Right cardiac atrium (tissue), 5 donors: ENCODE measurements around the gene ZNF445. TPM values are rescaled to one million over a fixed set of nuclear protein-coding genes. Genes with fewer than 3 reads are reported as not detected.
"Not testable (repeated sequence)": the region's sequence is repeated elsewhere in the genome, so short reads cannot be mapped to it uniquely, and the experiment has no call there.

ENCODE experiments used
- ATAC-seq, 2 donors: fragments of 200-7000 bp; cut with Tn5 transposase; one replicate each; pipeline versions ENCODE4 v1.8.0 to v1.9.1; 2020; ENCODE audit warnings: moderate library complexity in 2 of 2, mild to moderate bottlenecking in 1 of 2
- DNase-seq, 3 donors: peaks; one replicate each; pipeline ENCODE4 v3.0.0-alpha.2; 2020
- H3K27ac ChIP-seq: one replicate; pipeline ENCODE4 v1.5.1; 2013; ENCODE audit warnings: mild to moderate bottlenecking, low read length, control low read depth, moderate library complexity
- H3K27me3 ChIP-seq: one replicate; pipeline ENCODE4 v1.6.1; 2013; ENCODE audit not compliant: control insufficient read depth, insufficient read depth
- H3K4me1 ChIP-seq: one replicate; pipeline ENCODE4 v1.6.1; 2013; ENCODE audit warnings: low read length; ENCODE audit not compliant: control insufficient read depth, insufficient read depth
- H3K4me3 ChIP-seq: one replicate; pipeline ENCODE4 v1.5.1; 2013; ENCODE audit warnings: low read length, control low read depth
- H3K9me3 ChIP-seq: one replicate; pipeline ENCODE4 v1.6.1; 2013; ENCODE audit warnings: low read length; ENCODE audit not compliant: control insufficient read depth
- WGBS: extraction: QIAGEN DNeasy Blood & Tissue Kit; methylation state at CpG from one replicate; pipeline ENCODE4 v1.1.7; 2013; 5-methylcytosine and 5-hydroxymethylcytosine counted together
- intact Hi-C, 4 donors: fragments of 100-400 bp; cut with DNase I; formaldehyde crosslinking; loops; one replicate each; pipeline versions ENCODE4 v1.11.0 to v1.14.0; 2022 to 2023
- polyA plus RNA-seq: library from polyadenylated mRNA; stranded (reverse); fragments of 200-250 nt; gene quantifications from one replicate; pipeline ENCODE4 v1.2.3, GENCODE V29; 2013
- total RNA-seq, 4 donors: library from RNA; stranded (reverse); fragmentation: NEBNext Ultra II Directional; extraction: Animal tissue kit (Norgen Biotek cat#: 25700); gene quantifications; one replicate each; pipeline ENCODE4 v1.2.1, GENCODE V29; 2021
- donor health status: healthy with polysubstance abuse.
- donor health status: DM: no; HTN: yes; CAD: no.
- donor health status: DM: no; HTN: no; CAD: no.
- donor health status: DM: no; HTN: yes; CAD: no; lungs with severe emphysema.
- donor health status: DM: yes; HTN: yes; CAD: no.

Gene ZNF445
- total and polyA plus RNA-seq, 5 donors = 5.7 to 15.6 (median 14.5) TPM

GRCh38 chr3:44418118-44418517, 59.4 kb downstream of the ZNF445 start:
- H3K27me3 ChIP-seq, H3K9me3 ChIP-seq, H3K4me1 ChIP-seq, intact Hi-C loops, H3K4me3 ChIP-seq, H3K27ac ChIP-seq, ATAC-seq, DNase-seq: not testable (repeated sequence)
- 86% methylated on average over 4 of the region's 4 CpGs for WGBS

- intact Hi-C loops = no loop called here
- DNase-seq (no peak), ATAC-seq (no peak)
- no peak overlapping the region for H3K4me3 ChIP-seq
- no peaks in the 10 kb centered on the region for H3K27me3 ChIP-seq
- no peaks in the 10 kb centered on the region for H3K9me3 ChIP-seq
- no peaks in the 10 kb centered on the region for H3K4me1 ChIP-seq
- 97% methylated on average over 11 of the region's 11 CpGs for WGBS
- no peak overlapping the region for H3K27ac ChIP-seq
Measured at GRCh38 chr3:44416031-44417030, 61.1 kb downstream of the ZNF445 start.

- Histone ChIP-seq H3K9me3 (no peaks in the 10 kb centered on the region), H3K27me3 (no peaks in the 10 kb centered on the region), H3K4me1 (no peaks in the 10 kb centered on the region), H3K27ac (no peak overlapping the region), H3K4me3 (no peak overlapping the region)
- 91% methylated on average over 11 of the region's 11 CpGs for WGBS
- no peak for ATAC-seq
- no peak for DNase-seq
- intact Hi-C loops = no loop called here
Measured at GRCh38 chr3:44415421-44415820, 62.0 kb downstream of the ZNF445 start.

- intact Hi-C loops = no loop called here
- H3K4me3 ChIP-seq = no peak overlapping the region
- WGBS = 82% methylated on average over 11 of the region's 11 CpGs
- no peaks in the 10 kb centered on the region for H3K4me1 ChIP-seq
- H3K9me3 ChIP-seq = no peaks in the 10 kb centered on the region
- no peaks in the 10 kb centered on the region for H3K27me3 ChIP-seq
- ATAC-seq (no peak), DNase-seq (peak in 1 of 3 donors; percentile 47)
- no peak overlapping the region for H3K27ac ChIP-seq
Measured at GRCh38 chr3:44414517-44415090, 62.9 kb downstream of the ZNF445 start.

- intact Hi-C loops = no loop called here
- Histone ChIP-seq H3K27ac (no peak overlapping the region), H3K4me3 (no peak overlapping the region), H3K9me3 (no peaks in the 10 kb centered on the region), H3K27me3 (no peaks in the 10 kb centered on the region), H3K4me1 (no peaks in the 10 kb centered on the region)
- peak in 1 of 2 donors; percentile 39 for ATAC-seq
- no peak for DNase-seq
- WGBS = 54% methylated on average over 10 of the region's 10 CpGs
Measured at GRCh38 chr3:44412365-44412764, 65.1 kb downstream of the ZNF445 start.

- intact Hi-C loops = no loop called here
- ATAC-seq (no peak), DNase-seq (no peak)
- H3K27ac ChIP-seq = no peak overlapping the region
- 82% methylated on average over 11 of the region's 11 CpGs for WGBS
- no peaks in the 10 kb centered on the region for H3K4me1 ChIP-seq
- H3K4me3 ChIP-seq = no peak overlapping the region
- no peaks in the 10 kb centered on the region for H3K27me3 ChIP-seq
- no peaks in the 10 kb centered on the region for H3K9me3 ChIP-seq
Measured at GRCh38 chr3:44411031-44411645, 66.3 kb downstream of the ZNF445 start.

GRCh38 chr3:44409640-44410410, 67.6 kb downstream of the ZNF445 start:
- peak in 1 of 2 donors; percentile 15 for ATAC-seq
- DNase-seq = no peak
- intact Hi-C loops = no loop called here
- no peaks in the 10 kb centered on the region for H3K27me3 ChIP-seq
- no peak overlapping the region for H3K27ac ChIP-seq
- no peaks in the 10 kb centered on the region for H3K9me3 ChIP-seq
- no peak overlapping the region for H3K4me3 ChIP-seq
- no peaks in the 10 kb centered on the region for H3K4me1 ChIP-seq
- WGBS = 73% methylated on average over 4 of the region's 4 CpGs

GRCh38 chr3:44402548-44402947, 74.9 kb downstream of the ZNF445 start:
- H3K27ac ChIP-seq = no peak overlapping the region
- no peak for DNase-seq
- H3K4me3 ChIP-seq = no peak overlapping the region
- H3K4me1 ChIP-seq = no peaks in the 10 kb centered on the region
- H3K9me3 ChIP-seq = no peaks in the 10 kb centered on the region
- peak; percentile 70 to 84 for ATAC-seq
- WGBS = 81% methylated on average over 3 of the region's 3 CpGs
- no peaks in the 10 kb centered on the region for H3K27me3 ChIP-seq
- intact Hi-C loops = no loop called here

GRCh38 chr3:44400771-44401170, 76.7 kb downstream of the ZNF445 start:
- DNase-seq = no peak
- Histone ChIP-seq H3K27ac (no peak overlapping the region), H3K9me3 (no peaks in the 10 kb centered on the region), H3K27me3 (no peaks in the 10 kb centered on the region), H3K4me1 (no peaks in the 10 kb centered on the region), H3K4me3 (no peak overlapping the region)
- ATAC-seq = no peak
- intact Hi-C loops = no loop called here
- WGBS = 41% methylated on average over 2 of the region's 2 CpGs

GRCh38 chr3:44398853-44399252, 78.6 kb downstream of the ZNF445 start:
- Histone ChIP-seq H3K4me1 (no peaks in the 10 kb centered on the region), H3K27ac (no peak overlapping the region), H3K27me3 (no peaks in the 10 kb centered on the region), H3K4me3 (no peak overlapping the region), H3K9me3 (no peaks in the 10 kb centered on the region)
- 57% methylated on average over 4 of the region's 4 CpGs for WGBS
- no peak for DNase-seq
- intact Hi-C loops = no loop called here
- ATAC-seq = peak; percentile 45 to 51
